ENCODE measurements around the gene MAPRE2.

MAPRE2 gene

GRCh38 chr18:35060122-35060815, 19.1 kb downstream of the MAPRE2 start:
- in situ Hi-C loops (cut with HindIII; ENCODE audit: low sequenced_read_pairs) = no loop called here

- in situ Hi-C loops (cut with HindIII; ENCODE audit: low sequenced_read_pairs) = no loop called here
These were observed 20.1 kb downstream of the MAPRE2 start for GRCh38 chr18:35061336-35061735.

DNA sequence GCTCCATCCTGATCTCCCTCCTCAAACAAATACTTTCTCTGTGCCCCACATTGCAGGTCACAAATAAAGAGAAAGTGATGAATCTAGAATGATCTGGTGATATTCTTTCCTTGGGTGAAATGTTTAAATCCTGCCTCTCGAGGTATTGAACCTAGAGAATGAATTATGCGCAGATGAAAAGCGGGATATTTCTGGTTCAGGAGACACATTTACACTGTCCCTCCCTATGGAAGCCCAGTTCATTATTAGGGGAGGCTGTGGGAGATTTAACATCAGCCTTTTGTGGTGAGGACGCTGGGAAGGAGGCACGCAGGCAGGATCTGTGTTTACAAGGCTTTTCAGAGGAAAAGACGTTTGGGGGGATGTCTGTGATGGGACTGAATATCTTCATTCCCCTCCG, 20.6 kb downstream of the MAPRE2 start:
- in situ Hi-C loops (cut with HindIII; ENCODE audit: low sequenced_read_pairs) = no loop called here

DNA sequence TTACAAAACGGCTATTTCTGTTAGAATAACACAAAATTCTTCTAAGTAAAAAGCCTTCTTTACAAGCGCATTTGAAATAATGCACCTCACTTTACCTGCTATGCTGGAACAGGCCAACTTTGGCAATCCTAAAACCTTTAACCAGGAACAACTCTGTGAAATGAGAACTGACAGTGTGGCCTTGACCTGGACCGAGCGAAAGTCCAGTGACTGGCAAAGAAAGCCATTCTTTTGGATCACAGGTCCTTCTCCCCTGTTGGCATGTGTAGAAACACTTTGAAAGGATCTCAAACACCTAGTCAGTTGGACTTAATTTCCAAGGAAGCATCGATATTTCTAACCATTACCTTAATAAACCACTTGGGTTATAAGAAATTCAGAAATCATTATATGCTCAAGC, 21.2 kb downstream of the MAPRE2 start:
- in situ Hi-C loops (cut with HindIII; ENCODE audit: low sequenced_read_pairs) = no loop called here

GRCh38 chr18:35063875-35064690, 22.9 kb downstream of the MAPRE2 start:
- in situ Hi-C loops (cut with HindIII; ENCODE audit: low sequenced_read_pairs) = no loop called here

DNA sequence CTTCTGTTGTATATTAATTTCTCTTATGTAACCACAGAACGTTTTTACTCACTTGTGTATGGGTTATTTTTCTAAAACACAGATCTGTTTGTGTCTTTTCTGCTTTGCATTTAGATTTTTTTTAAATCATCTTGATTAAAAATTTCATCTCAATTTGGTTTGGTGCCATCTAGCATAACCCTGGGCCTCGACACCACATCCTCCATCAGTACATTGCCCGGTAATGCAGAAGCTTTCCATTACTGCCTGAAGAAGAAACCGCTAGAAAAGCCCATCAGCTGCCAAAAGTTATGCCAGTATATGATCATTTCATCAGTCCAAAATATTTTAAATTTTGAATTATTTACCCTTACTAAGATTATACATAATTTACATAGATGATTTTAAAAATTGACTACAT, 26.2 kb downstream of the MAPRE2 start:
- in situ Hi-C loops (cut with HindIII; ENCODE audit: low sequenced_read_pairs) = no loop called here

DNA sequence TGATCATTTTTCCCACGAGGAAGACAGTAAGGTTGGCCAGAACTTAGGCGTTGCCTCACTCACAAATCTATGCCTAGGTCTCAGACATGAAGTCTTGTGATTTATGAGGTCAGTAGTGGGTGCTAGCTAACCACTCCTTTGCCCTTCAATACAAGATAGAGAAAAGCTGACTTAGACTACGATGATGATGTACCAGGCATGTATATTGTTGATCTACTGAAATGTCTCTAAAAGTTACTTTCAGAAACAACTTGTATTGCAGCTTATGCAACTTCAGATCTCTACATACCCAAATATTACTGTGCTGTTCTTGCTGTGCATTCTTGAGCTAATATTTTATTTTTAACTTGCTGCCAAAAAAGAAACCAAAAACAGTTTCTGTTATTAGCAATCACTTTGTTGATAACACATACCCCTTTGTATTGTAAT, 30.6 kb downstream of the MAPRE2 start:
- in situ Hi-C loops (cut with HindIII; ENCODE audit: low sequenced_read_pairs) = no loop called here

DNA sequence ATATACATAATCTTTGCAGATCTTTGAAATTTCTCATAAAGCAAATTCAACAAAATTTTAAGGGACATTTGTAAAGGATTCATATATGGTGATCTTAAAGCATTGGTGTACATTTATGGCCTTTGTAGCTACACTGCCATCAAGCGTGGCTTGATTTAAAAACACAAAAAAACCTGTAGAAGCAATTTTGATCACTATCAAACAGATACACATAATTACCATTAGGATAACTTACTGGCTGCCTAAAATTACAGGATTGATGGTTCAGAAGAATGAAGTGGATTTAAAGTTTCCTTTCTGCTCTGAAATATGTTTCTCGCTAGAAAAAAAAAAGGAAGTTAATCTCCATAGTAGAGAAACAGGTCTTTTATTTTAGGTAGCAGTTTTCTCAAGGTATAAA, 31.4 kb downstream of the MAPRE2 start:
- in situ Hi-C loops (cut with HindIII; ENCODE audit: low sequenced_read_pairs) = no loop called here

GRCh38 chr18:35073186-35074105, 32.2 kb downstream of the MAPRE2 start:
- in situ Hi-C loops (cut with HindIII; ENCODE audit: low sequenced_read_pairs) = no loop called here

- in situ Hi-C loops (cut with HindIII; ENCODE audit: low sequenced_read_pairs) = no loop called here
These were observed 33.4 kb downstream of the MAPRE2 start for GRCh38 chr18:35074581-35074980.

DNA sequence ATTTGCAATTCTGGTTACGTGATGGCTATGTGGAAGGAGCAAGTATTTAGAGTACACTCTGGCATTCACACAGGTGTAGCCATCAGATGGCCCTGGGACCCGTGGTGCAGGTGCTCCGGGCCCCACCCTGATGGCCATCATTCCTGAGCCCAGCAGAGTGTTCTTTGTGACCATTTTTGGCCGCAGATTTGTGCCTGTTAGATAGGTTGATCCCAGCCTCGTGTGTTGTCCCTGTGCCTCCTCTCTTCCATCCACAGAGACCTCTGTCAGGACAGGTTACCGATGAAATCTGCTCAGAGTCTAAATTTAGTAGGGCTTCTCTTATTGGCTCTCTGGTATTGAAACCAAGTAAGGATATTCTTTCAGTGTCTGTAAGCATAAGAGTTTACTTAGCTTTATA, 33.9 kb downstream of the MAPRE2 start:
- in situ Hi-C loops (cut with HindIII; ENCODE audit: low sequenced_read_pairs) = no loop called here

DNA sequence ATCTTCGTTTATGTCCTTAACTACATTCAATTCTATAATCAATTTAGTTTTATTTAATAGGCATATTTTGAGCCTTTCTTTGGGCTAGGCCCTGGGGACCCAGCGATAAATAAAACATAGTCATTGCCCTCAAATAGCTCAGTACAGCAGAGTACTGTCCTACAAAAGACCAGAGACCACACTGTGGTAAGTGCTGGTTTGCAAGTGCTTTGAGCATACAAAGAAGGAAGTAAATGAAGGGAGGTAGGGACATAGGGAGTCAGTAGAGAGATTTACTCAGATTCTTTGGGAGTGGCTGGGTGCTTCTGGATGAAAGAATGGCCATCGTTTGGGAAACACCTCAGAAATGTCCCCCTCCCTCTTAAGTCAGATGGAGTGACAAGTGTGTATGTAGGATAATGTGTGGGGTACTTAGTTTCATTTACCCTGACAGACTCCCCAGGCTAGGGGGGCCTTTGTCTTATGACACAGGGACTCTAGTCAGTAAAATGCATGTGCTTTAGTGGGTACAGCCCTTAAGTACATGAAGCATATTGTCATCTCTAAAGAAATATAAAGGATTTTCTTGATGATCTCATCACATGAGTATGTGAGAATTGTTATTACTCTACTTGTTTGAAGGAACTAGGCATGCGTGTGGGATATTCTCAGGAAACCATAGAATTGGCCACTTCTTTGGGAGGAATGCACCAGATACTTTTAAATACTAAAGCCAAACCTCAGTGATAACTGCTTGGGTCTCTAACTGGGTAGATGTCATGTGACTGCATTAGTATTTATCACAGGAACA, 35.1 kb downstream of the MAPRE2 start:
- in situ Hi-C loops (cut with HindIII; ENCODE audit: low sequenced_read_pairs) = no loop called here

DNA sequence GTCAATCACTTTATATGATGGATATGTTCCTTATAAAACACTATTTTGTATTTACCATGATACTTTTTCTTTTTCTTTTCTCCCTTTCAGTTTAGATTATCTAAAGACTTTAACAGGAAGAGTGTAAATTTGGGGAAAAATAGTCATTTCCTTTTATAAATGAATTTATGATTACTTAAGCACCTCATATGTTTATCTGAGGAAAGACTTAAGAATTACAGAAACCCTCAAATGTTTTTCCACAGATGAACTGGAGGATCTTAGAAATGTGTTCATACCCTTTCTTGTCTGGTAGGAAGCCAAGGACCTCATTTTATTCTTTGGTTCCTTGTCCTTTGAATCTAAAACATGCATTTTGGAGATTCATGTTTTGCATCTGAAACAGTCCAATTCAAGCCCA, 36.7 kb downstream of the MAPRE2 start:
- in situ Hi-C loops (cut with HindIII; ENCODE audit: low sequenced_read_pairs) = no loop called here

DNA sequence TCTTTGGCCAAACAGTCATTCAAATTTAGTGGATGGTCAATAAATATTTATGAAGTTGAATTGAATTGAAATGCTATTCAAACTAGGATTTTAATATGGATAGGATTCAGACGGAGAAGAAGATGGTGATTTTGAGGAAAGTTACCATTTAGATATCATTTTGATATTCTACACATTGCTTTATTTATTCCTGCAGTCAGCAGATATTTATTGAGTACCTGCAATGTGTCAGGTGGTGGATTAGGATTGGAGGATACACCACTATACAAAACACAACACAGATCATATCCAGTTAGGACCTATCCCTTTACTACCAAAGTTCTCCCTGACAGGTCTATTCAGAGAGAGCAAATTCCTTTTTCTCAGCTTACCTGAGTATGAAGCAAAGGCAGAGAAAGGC, 38.8 kb downstream of the MAPRE2 start:
- in situ Hi-C loops (cut with HindIII; ENCODE audit: low sequenced_read_pairs) = no loop called here

- in situ Hi-C loops (cut with HindIII; ENCODE audit: low sequenced_read_pairs) = no loop called here
These were observed 42.0 kb downstream of the MAPRE2 start for GRCh38 chr18:35083174-35083712.

- in situ Hi-C loops (cut with HindIII; ENCODE audit: low sequenced_read_pairs) = no loop called here
These were observed 43.6 kb downstream of the MAPRE2 start for GRCh38 chr18:35084494-35085449.

GRCh38 chr18:35085450-35086380, 44.5 kb downstream of the MAPRE2 start:
- in situ Hi-C loops (cut with HindIII; ENCODE audit: low sequenced_read_pairs) = no loop called here

DNA sequence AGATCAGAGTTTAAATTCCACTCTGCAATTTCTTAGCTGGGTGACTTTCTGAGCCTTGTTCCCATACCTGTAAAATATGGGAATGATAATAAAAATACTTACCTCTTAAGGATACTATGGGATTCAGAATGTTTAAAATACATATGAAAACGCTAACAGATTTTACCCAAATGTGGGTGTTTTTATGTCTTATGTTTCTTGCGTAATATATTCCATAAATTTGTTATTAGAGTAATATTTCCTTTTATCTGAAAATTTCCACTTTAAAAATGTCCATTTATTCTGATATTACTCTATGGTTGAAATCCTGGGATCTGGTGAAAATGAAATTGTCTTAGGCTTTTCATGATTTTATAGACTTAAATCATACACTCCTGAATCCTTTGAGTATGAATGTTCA, 45.5 kb downstream of the MAPRE2 start:
- in situ Hi-C loops (cut with HindIII; ENCODE audit: low sequenced_read_pairs) = no loop called here

All from endothelial cell of hepatic sinusoid (primary cell).